Measurements from ENCODE around the gene RIT1. TPM values are rescaled to one million over a fixed set of nuclear protein-coding genes. Genes with fewer than 3 reads are reported as not detected.
A peak's percentile ranks its signal among the peaks of the same experiment; 100 is the strongest.

Gene RIT1
- total RNA-seq, 1 experiment from 2014 or later, result 26.4 TPM

- Mint-ChIP-seq H3K9me3 (no peaks in the 10 kb centered on the region), H3K4me1 (peaks cover 17% of the 10 kb centered on the region in 2 experiments), H3K4me3 (peak overlapping the region; percentile 96 to 97; a peak in 4 of 5 replicates), H3K36me3 (ENCODE audit: insufficient read depth in 1 of 3, low read depth in 3 of 3) (peaks cover 26 to 77% (median 74%) of the 10 kb centered on the region in 3 experiments; a peak in 6 of 7 replicates), H3K27me3 (ENCODE audit: low read depth) (no peaks in the 10 kb centered on the region), H3K27ac (peak overlapping the region in 2 of 3 experiments; percentile 96 to 98; a peak in 4 of 7 replicates)
- H3K79me2 ChIP-seq (ENCODE audit: insufficient read depth, low read length), result no peaks in the 10 kb centered on the region
- no peak overlapping the region for H4K5ac ChIP-seq (ENCODE audit: insufficient read length, low read depth, low read length)
- H3K27ac ChIP-seq (ENCODE audit: insufficient read length, low read depth, low read length), result no peak overlapping the region
- H4K20me1 ChIP-seq (ENCODE audit: control insufficient read depth, insufficient read depth, insufficient read length), result no peaks in the 10 kb centered on the region
- DNase-seq, result peak; percentile 43
- no peak for TF ChIP-seq CTCF (conservative IDR thresholded peaks at IDR 0.05)
- no peaks in the 10 kb centered on the region; the same call in 1 of the 2 replicates for H3K27me3 ChIP-seq (ENCODE audit: insufficient read depth, low read length)
- no peak overlapping the region for H2BK15ac ChIP-seq (ENCODE audit: low read depth, low read length)
- no CpG with 5 or more reads among the region's 11 CpGs for WGBS (ENCODE audit: extremely low coverage, insufficient read length, low lambda C conversion rate)
- no peak overlapping the region for H2BK20ac ChIP-seq (ENCODE audit: low read depth, low read length, poor library complexity, severe bottlenecking)
- H3K56ac ChIP-seq (ENCODE audit: insufficient read length, low read depth, low read length), result no peak overlapping the region
- H3K9me3 ChIP-seq (ENCODE audit: control insufficient read depth, low read depth, low read length), result no peaks in the 10 kb centered on the region
- H2AFZ ChIP-seq (ENCODE audit: low read length), result no peak overlapping the region
- H3K79me1 ChIP-seq (ENCODE audit: insufficient read depth, low read depth, low read length, poor library complexity, severe bottlenecking), result no peaks in the 10 kb centered on the region
- H3K23me2 ChIP-seq (ENCODE audit: insufficient read length, low read depth, low read length, poor library complexity, severe bottlenecking), result peaks cover 6% of the 10 kb centered on the region
- H3K23ac ChIP-seq (ENCODE audit: insufficient read length, low read depth, low read length), result no peak overlapping the region
- no peak overlapping the region for H3K4me2 ChIP-seq (ENCODE audit: insufficient read depth, insufficient read length, low read length)
- H2AK5ac ChIP-seq (ENCODE audit: insufficient read length, low read length), result no peak overlapping the region
- H3K18ac ChIP-seq (ENCODE audit: insufficient read length, low read depth, low read length), result no peak overlapping the region
- H3K4me1 ChIP-seq (ENCODE audit: insufficient read depth, low read length), result no peaks in the 10 kb centered on the region
- no peak overlapping the region for H4K91ac ChIP-seq (ENCODE audit: insufficient read length, low read depth, low read length)
- no peak overlapping the region for H2BK120ac ChIP-seq (ENCODE audit: low read depth, low read length, poor library complexity, severe bottlenecking)
- no peak overlapping the region for H2BK12ac ChIP-seq (ENCODE audit: insufficient read length, low read depth, low read length)
- no peak overlapping the region for H3K9ac ChIP-seq (ENCODE audit: extremely low read depth, insufficient read length, low read length)
- H3T11ph ChIP-seq (ENCODE audit: low read length), result no peak overlapping the region
- no peak overlapping the region for H3K14ac ChIP-seq (ENCODE audit: insufficient read depth, low read length)
- H4K8ac ChIP-seq (replicated peaks; ENCODE audit: insufficient read length, low read depth, low read length), result no peak overlapping the region
- no peak overlapping the region for H2BK5ac ChIP-seq (ENCODE audit: insufficient read length, low read length)
- no peak overlapping the region for H3K4ac ChIP-seq (ENCODE audit: low read depth, low read length)
These were observed 947 bp upstream of the RIT1 start for GRCh38 chr1:155912056-155912536.
